Gastroesophageal sphincter (tissue), 4 donors: ENCODE results near the gene UGT2B7. TPM values are rescaled to one million over a fixed set of nuclear protein-coding genes. Genes with fewer than 3 reads are reported as not detected.

Experiments used
- ATAC-seq: fragments of 150-250 bp; one replicate; pipeline ENCODE4 v1.9.1; 2016; ENCODE audit warnings: mild to moderate bottlenecking, moderate library complexity
- H3K27ac ChIP-seq, 4 donors: fragments of 200-600 bp; sonication (generic) in 3 of 4; 1 replicate in 3 of 4; 2 replicates in 1 of 4; pipeline ENCODE4 v1.5.1; 2016 to 2019
- H3K27me3 ChIP-seq: fragments of 200-600 bp; sonication (generic); one replicate; pipeline ENCODE4 v1.5.1; 2019
- H3K36me3 ChIP-seq, 2 donors: fragments of 200-600 bp; sonication (generic); one replicate each; pipeline ENCODE4 v1.5.1; 2019; ENCODE audit warnings: control low read depth in 1 of 2
- H3K4me1 ChIP-seq, 3 donors: fragments of 200-600 bp; sonication (generic); 1 replicate in 2 of 3; 2 replicates in 1 of 3; pipeline ENCODE4 v1.5.1; 2016 to 2019; ENCODE audit warnings: control low read depth in 2 of 3
- H3K4me3 ChIP-seq, 2 donors: fragments of 200-600 bp; sonication (generic); one replicate each; pipeline ENCODE4 v1.5.1; 2019; ENCODE audit warnings: mild to moderate bottlenecking in 1 of 2, moderate library complexity in 1 of 2
- H3K9me3 ChIP-seq, 3 donors: fragments of 200-600 bp; sonication (generic); one replicate each; pipeline ENCODE4 v1.5.1; 2017 to 2019; ENCODE audit warnings: control low read depth in 2 of 3
- EP300 ChIP-seq: sonication (generic); formaldehyde crosslinking; IDR thresholded peaks from one replicate; pipeline ENCODE4 v1.6.1; 2017; ENCODE audit warnings: antibody characterized with exemption, mild to moderate bottlenecking
- POLR2A ChIP-seq, 2 donors: fragments of 450-650 bp; IDR thresholded peaks; one replicate each; pipeline ENCODE4 v1.6.1; 2017; ENCODE audit warnings: antibody characterized with exemption in 2 of 2, mild to moderate bottlenecking in 2 of 2, moderate library complexity in 1 of 2
- POLR2AphosphoS5 ChIP-seq: sonication (generic); formaldehyde crosslinking; IDR thresholded peaks from one replicate; pipeline ENCODE4 v1.6.1; 2017; ENCODE audit warnings: antibody characterized with exemption
- WGBS, 2 donors: methylation state at CpG; one replicate each; pipeline ENCODE4 v1.1.5; 2018; ENCODE audit warnings: low coverage in 1 of 2; 5-methylcytosine and 5-hydroxymethylcytosine counted together
- total RNA-seq, 4 donors: library from RNA; depleted of rRNA; stranded (reverse); fragments of >200 nt; gene quantifications; one replicate each; pipeline ENCODE4 v1.1.0, GENCODE V29; 2016
- TF ChIP-seq, protein P1 (sequence below), 4 experiments: fragments of 200-600 bp in 2 of 4; fragments of 450-650 bp in 2 of 4; sonication (generic) in 1 of 4; IDR thresholded peaks; one replicate each; pipeline ENCODE4 v1.5.1; 2017 to 2019; ENCODE audit warnings: antibody characterized with exemption in 4 of 4, mild to moderate bottlenecking in 2 of 4, moderate library complexity in 2 of 4

UGT2B7 gene
- total RNA-seq, 4 donors from 2014 or later: not detected

DNA sequence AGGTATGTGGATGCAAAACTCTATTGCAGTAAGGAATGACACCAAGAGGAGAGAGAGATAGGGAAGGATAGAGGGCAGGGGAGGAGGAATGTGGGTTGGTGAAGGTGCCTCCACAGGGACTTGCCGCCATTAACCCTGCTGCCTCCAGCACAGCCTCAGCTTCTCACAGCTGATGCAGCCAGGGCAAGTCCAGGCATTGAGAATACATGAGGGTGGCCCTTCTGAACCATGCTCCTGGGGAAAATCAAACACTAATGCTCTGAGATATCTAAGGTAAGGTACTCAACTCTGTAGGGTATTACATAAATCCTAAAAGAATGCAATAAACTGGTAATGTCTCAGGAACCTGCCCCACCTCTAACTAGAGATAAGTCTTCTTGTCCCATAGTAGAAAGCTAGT, 28.7 kb downstream of the UGT2B7 start:
- Histone ChIP-seq H3K27me3 (no peaks in the 10 kb centered on the region), H3K27ac (no peak overlapping the region), H3K4me1 (no peaks in the 10 kb centered on the region), H3K9me3 (no peaks in the 10 kb centered on the region), H3K36me3 (no peaks in the 10 kb centered on the region), H3K4me3 (no peak overlapping the region)
- TF ChIP-seq, protein P1, sequence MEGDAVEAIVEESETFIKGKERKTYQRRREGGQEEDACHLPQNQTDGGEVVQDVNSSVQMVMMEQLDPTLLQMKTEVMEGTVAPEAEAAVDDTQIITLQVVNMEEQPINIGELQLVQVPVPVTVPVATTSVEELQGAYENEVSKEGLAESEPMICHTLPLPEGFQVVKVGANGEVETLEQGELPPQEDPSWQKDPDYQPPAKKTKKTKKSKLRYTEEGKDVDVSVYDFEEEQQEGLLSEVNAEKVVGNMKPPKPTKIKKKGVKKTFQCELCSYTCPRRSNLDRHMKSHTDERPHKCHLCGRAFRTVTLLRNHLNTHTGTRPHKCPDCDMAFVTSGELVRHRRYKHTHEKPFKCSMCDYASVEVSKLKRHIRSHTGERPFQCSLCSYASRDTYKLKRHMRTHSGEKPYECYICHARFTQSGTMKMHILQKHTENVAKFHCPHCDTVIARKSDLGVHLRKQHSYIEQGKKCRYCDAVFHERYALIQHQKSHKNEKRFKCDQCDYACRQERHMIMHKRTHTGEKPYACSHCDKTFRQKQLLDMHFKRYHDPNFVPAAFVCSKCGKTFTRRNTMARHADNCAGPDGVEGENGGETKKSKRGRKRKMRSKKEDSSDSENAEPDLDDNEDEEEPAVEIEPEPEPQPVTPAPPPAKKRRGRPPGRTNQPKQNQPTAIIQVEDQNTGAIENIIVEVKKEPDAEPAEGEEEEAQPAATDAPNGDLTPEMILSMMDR (IDR thresholded peaks at IDR 0.05): no peak
- no peak for TF ChIP-seq EP300
- TF ChIP-seq POLR2A (IDR thresholded peaks at IDR 0.05): no peak
- TF ChIP-seq POLR2AphosphoS5: no peak
- WGBS, 2 donors: 100% methylated on average over 1 of the region's 1 CpG
- no peak for ATAC-seq

DNA sequence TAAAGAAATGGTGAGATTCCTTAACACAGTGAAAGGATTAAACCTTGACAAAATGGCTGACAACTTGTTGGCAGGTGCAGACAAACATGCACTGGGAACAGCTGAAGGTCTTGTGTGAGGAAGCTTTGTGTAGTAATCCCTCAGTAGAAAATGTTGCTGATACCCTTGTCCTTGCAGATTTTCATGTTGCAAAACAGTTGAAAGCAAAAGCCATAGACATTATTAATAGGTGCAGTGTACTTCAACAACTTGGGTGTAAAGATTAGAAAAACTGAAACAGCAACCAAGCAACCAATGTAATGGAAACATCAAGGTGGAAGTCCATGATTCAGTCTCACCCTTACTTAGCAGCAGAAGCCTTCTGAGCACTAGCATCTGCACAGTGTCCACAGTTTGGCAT, 29.8 kb downstream of the UGT2B7 start:
- no peak for TF ChIP-seq POLR2AphosphoS5
- TF ChIP-seq EP300: no peak
- H3K36me3 ChIP-seq: no peaks in the 10 kb centered on the region
- H3K27me3 ChIP-seq: no peaks in the 10 kb centered on the region
- H3K4me1 ChIP-seq: no peaks in the 10 kb centered on the region
- H3K4me3 ChIP-seq: no peak overlapping the region
- no peaks in the 10 kb centered on the region for H3K9me3 ChIP-seq
- no peak overlapping the region for H3K27ac ChIP-seq
- ATAC-seq: no peak

DNA sequence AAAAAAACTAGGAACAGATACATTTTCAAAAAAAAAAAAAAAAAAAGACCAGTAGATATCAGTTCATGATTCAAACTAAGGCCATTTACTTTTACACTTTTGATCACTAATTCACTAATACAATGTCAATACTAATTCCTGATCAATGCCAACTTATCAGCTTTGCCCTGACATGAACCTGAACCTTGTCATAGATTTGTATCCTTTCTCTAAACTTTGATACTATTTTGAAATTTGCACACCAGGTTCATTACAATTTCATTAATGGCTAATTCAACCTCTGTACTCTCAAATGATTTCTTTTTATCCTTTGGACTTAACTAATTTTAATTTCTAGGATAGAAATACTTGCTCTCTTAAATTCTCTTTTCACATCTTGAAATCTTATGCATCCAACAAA, 37.7 kb downstream of the UGT2B7 start:
- TF ChIP-seq POLR2A (IDR thresholded peaks at IDR 0.05) (no peak), EP300 (no peak), POLR2AphosphoS5 (no peak)
- TF ChIP-seq, protein P1 (IDR thresholded peaks at IDR 0.05): no peak
- Histone ChIP-seq H3K4me1 (no peaks in the 10 kb centered on the region), H3K36me3 (no peaks in the 10 kb centered on the region), H3K27ac (no peak overlapping the region), H3K4me3 (no peak overlapping the region), H3K27me3 (no peaks in the 10 kb centered on the region), H3K9me3 (no peaks in the 10 kb centered on the region)
- no peak for ATAC-seq

DNA sequence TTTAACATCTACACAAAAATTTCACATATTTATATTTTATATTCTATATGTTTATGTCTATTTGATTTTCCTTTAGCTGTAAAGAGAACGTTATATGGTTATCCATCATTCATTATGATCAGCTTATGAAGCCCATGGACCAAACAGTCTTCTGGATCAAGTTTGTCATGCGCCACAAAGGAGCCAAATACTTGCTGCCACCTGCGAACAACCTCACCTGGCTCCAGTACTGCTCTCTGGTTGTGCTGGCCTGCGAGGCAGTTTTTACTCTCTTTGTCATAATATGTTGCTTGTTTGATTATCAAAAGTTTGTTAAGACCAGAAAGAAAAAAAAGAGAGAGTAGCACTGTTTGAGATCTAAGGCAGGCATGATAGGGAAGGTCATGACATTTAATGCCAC, 38.2 kb downstream of the UGT2B7 start:
- no peak overlapping the region for H3K4me3 ChIP-seq
- no peaks in the 10 kb centered on the region for H3K4me1 ChIP-seq
- H3K36me3 ChIP-seq: no peaks in the 10 kb centered on the region
- no peaks in the 10 kb centered on the region for H3K27me3 ChIP-seq
- whole genome bisulfite sequencing, 2 donors: 78 to 88% methylated on average over 3 to 4 of the region's 4 CpGs
- ATAC-seq: no peak
- H3K9me3 ChIP-seq: no peaks in the 10 kb centered on the region
- TF ChIP-seq POLR2AphosphoS5 (no peak), EP300 (no peak), POLR2A (IDR thresholded peaks at IDR 0.05) (no peak)
- TF ChIP-seq, protein P1 (IDR thresholded peaks at IDR 0.05): no peak
- no peak overlapping the region for H3K27ac ChIP-seq

DNA sequence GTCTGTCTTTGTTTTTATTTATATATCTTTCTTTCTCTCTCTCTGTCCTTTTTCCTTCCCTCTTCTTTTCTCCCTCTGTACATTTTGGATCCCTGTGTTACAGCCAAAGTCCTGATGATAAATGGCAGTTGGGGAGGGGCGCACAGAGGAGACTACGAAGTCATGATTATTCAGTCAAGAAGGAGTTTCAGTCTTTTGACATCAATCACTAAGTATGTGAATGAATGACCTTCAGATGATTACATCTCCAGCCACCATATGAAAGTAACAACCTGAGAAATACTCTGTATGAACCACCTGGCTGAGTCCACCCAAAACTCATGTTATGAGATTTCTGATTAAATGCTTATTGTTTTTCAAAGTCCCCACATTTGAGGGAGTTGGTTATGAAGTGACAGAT, 45.0 kb downstream of the UGT2B7 start:
- WGBS, 2 donors: 43 to 62% methylated on average over 2 of the region's 2 CpGs
- Histone ChIP-seq H3K36me3 (no peaks in the 10 kb centered on the region), H3K27me3 (no peaks in the 10 kb centered on the region), H3K4me1 (no peaks in the 10 kb centered on the region), H3K4me3 (no peak overlapping the region), H3K27ac (no peak overlapping the region), H3K9me3 (no peaks in the 10 kb centered on the region)
- no peak for ATAC-seq
- TF ChIP-seq, protein P1 (IDR thresholded peaks at IDR 0.05): no peak
- TF ChIP-seq POLR2AphosphoS5 (no peak), EP300 (no peak), POLR2A (IDR thresholded peaks at IDR 0.05) (no peak)

DNA sequence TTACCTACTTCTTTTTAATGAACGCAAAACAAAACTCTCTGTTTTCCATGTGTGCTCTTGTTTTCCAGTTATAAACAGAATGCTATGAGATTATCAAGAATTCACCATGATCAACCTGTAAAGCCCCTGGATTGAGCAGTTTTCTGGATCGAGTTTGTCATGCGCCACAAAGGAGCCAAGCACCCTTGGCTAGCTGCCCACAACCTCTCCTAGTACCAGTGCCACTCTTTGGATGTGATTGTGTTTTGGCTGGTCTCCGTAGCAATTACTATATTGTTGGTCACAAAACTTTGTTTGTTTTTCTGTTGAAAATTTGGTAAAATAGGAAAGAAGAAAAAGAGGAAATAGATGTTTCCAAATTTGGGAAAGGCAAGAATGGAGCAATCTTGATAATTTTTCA, 51.1 kb downstream of the UGT2B7 start:
- Histone ChIP-seq H3K36me3 (no peaks in the 10 kb centered on the region), H3K27me3 (no peaks in the 10 kb centered on the region), H3K9me3 (no peaks in the 10 kb centered on the region), H3K4me3 (no peak overlapping the region), H3K4me1 (no peaks in the 10 kb centered on the region), H3K27ac (no peak overlapping the region)
- no peak for ATAC-seq
- TF ChIP-seq POLR2A (IDR thresholded peaks at IDR 0.05): no peak
- TF ChIP-seq POLR2AphosphoS5: no peak
- TF ChIP-seq, protein P1 (IDR thresholded peaks at IDR 0.05): no peak
- no peak for TF ChIP-seq EP300
- WGBS, 2 donors: 98 to 100% methylated on average over 1 to 4 of the region's 4 CpGs
